AG20443 (cell line): ENCODE results near the gene FAM180B.
A peak's percentile ranks its signal among the peaks of the same experiment; 100 is the strongest.
"Not testable (repeated sequence)": the region's sequence is repeated elsewhere in the genome, so short reads cannot be mapped to it uniquely, and the experiment has no call there.

Experiments
- DNase-seq: peaks from one replicate; pipeline ENCODE4 v3.0.0; 2012; ENCODE audit warnings: low spot score, mixed read lengths

FAM180B gene

DNA sequence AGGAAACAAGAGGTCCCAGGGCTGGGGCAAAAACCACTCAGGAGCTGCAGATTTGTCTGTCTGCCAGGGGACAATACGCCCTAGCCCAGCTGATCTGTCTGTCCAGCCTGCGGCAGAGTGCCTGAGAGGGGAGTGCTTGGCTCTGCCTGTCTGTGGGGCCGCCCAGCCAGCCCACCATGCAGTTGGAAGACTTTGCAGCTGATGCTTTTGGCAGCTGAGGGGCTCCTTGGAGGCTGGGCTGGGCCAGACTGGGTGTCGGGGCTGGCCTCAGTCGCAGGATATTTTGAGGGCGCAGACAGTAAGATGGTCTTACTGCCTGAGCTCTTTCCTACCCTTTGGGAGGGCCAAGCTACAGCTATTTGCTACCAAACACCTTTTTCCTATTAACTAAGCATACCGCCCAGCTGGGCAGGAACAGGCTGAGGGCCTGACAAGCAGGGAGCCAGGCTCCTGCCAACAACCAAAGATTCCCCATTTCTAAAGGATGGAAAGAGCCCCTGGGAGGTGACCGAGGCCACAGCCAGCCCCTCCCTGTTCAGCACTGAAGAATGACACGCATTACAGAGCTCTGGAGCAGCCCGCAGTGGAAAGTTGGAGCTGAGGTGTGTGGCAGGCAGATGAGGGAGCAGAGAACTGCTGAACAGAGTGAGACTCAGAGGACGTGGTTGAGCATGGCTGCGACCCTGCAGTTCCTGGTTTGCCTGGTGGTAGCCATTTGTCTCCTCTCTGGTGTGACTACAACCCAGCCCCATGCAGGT lies at the start of gene FAM180B:
TSS of gene FAM180B (plus strand) at position 581 of the 758 bp plus-strand sequence. CDS start at position 672, 91 bp downstream.
- peak; percentile 55 for DNase-seq

DNA sequence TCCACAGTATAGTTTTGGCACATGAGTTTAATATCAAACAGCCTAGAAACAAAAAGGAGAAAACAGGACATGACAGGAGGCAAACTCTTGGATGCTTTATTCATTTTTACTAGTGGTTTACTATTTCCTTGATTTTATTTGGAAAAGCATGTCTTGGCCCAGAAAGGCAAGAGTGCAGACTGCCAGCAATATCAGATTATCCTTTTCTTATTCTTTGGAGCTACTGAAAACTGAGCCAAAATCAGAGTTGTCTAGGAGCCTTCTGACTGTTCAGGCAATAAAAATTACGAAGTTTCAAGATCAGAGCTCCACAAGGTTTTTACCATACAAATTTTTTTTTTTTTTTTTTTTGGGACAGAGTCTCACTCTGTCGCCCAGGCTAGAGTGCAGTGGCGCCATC lies 49.6 kb upstream of the FAM180B start:
- DNase-seq: no peak

DNA sequence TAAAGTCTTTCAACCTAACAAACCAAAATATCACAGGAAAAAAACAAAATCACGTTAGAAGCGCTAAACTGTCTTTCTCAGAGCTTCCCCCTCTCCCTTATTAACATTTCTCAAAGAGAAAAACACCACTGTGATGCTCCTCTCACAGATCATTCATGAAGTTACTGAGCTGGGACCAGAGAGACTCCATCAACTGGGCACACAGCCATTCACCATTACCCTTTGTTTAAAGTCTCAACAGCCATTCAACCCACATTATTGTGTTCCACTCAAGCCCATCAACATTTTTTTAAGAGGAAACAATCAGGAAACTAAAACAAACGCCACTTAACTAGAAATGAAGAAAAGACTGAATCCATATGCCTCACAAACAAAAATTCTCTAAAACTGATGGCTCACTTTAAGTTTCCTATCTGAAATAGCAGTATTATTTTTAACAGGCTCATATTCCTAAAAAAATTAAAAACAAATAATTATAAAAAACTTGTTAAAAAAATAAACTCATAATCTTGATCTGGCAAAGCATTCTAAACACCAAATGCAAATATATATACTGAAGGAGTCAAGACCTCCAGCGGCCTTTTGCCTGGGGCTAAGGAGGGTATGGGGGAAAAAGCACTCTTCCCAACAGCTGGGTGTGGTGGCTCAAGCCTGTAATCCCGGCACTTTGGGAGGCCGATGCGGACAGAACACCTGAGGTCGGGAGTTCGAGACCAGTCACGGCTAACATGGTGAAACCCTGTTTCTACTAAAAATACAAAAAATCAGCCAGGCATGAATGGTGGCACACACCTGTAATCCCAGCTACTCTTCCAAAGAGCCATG lies 47.5 kb upstream of the FAM180B start:
- DNase-seq: no peak

DNA sequence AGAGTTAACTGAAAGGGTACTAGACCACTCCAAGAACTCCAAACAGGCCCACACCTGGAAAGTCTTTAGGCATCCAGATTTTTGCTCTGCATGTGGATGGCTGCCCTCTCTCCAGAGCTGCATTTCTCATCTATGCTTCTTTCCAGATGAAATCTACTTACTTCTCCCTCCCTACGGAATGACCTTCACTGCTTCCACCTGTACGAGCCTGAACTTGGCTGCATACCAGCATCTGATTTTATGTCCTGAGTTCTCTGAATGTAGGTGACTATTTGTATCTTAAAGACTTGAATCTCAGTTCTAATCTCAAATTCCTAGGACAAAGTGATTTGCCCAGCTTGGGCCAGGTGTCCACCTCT lies 46.8 kb upstream of the FAM180B start:
- no peak for DNase-seq

GRCh38 chr11:47541070-47541469 lies 45.4 kb upstream of the FAM180B start:
- no peak for DNase-seq

DNA sequence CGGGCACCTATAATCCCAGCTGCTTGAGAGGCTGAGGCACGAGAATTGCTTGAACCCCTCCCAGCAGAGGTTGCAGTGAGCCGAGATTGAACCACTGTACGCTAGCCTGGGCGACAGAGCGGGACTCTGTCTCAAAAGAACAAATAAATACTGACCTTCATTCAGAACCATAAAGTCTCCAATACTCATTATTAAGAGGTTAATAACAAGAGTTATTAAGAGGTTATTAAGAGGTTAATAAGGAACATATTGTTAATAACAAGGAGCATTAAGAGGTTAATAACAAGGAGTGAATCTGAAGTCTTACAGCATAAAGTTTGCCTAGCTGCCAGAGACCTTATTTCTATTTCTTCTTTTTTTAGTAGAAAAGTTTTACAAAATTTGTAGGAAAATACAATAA lies 41.2 kb upstream of the FAM180B start:
- DNase-seq: no peak

- DNase-seq: not testable (repeated sequence)
Observed at GRCh38 chr11:47546274-47546673, 40.2 kb upstream of the FAM180B start.

DNA sequence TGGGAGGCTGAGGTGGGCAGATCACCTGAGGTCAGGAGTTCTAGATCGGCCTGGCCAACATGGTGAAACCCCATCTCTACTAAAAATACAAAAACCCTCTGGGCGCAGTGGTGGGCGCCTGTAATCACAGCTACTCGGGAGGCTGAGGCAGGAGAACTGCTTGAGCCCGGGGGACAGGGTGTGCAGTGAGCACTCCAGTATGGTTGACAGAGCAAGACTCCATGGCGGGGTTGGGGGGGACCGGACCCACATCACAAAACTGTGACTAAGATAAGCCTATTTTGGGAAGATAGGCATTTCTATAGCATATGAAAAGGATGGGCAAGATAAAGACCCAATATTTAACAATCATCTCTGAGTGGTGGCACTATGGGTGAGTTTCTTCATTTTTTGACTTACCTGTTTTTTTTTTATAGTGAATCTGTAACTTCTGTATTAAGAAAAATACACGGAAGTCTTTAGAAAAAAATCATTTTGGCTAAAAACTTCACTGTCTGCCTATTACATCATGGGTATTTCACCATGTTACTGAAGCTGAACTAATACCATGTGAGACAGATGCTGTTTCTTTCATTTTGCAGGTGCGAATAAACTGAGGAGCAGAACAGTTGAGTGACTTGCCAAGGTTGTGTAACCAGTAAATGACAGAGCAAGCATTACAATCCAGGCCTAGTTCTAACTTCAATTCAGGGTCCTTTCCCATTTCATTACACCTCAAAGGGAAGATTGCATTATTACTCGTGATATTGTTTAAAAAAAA lies 36.0 kb upstream of the FAM180B start:
- DNase-seq: no peak

GRCh38 chr11:47551086-47551485 lies 35.4 kb upstream of the FAM180B start:
- no peak for DNase-seq

DNA sequence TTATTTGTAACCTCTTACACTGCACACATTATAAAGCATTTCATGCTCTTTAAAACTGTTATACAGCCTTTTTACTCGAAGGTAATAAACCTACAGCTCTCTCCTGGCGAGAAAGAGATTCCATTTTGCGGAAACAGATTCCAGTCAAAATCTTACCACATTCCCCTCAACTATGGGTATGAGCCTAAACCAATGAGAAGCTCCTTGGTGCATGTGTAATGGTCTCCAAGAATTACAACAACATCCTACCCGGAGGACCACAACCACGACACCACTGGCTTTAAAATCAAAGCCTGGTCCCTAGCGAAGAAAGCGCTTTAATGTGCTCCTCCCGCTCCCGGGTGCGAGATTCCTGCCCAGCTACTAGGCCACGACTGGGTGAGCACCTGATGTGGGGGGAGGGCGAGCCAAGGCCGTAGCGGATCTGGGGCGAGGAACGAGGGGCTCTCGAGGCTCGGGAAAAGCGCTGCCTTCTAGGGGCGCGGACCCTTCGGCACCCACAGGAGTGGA lies 34.4 kb upstream of the FAM180B start:
- DNase-seq: peak; percentile 42

- peak; percentile 96 for DNase-seq
Observed at GRCh38 chr11:47552566-47553405, 33.7 kb upstream of the FAM180B start, which contains the start of gene CELF1. TSS of gene CELF1 (minus strand) at chr11:47553132. CDS start at chr11:47499523, 53,609 bp downstream.

- DNase-seq: no peak
Observed at GRCh38 chr11:47553406-47553743, 33.1 kb upstream of the FAM180B start.

DNA sequence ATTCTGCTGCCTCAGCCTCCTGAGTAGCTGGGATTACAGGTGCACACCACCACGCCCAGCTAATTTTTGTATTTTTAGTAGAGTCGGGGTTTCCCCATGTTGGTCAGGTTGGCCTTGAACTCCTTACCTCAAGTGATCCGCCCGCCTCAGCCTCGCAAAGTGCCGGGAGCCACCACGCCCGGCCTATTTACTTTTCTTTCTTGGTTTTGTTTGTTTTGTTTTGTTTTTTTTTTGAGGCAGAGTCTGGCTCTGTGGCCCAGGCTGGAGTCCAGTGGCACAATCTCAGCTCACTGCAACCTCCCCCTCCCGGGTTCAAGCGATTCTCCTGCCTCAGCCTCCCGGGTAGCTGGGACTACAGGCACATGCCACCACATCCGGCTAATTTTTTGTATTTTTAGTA lies 29.5 kb upstream of the FAM180B start:
- not testable (repeated sequence) for DNase-seq

DNA sequence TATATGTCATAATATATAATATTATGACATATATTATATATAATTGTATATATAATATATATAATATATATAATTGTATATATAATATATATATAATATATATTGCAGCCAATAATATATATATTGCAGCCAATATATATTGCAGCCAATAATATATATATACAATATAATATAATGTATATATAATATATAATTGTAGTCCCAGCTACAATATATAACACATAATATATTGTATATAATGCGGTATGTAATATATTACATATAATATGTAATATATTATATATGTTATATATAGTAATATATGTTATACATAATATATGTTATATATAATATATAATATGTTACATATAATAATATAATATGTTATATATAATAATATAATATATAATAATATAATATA lies 27.8 kb upstream of the FAM180B start:
- DNase-seq: no peak

- DNase-seq: no peak
Observed at GRCh38 chr11:47560426-47560825, 26.1 kb upstream of the FAM180B start.

DNA sequence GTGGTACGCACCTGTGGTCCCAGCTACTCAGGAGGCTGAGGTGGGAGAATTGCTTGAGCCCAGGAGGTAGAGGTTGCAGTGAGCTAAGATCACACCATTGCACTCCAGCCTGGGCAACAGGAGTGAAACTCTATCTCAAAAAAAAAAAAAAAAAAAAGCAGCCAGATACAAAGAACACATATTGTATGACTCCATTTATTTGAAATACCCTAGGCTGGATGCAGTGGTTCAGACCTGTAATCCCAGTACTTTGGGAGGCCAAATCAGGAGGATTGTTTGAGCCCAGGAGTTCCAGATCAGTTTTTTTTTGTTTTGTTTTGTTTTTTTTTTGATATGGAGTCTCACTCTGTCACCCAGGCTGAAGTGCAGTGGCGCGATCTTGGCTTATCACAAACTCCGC lies 24.1 kb upstream of the FAM180B start:
- DNase-seq: not testable (repeated sequence)

DNA sequence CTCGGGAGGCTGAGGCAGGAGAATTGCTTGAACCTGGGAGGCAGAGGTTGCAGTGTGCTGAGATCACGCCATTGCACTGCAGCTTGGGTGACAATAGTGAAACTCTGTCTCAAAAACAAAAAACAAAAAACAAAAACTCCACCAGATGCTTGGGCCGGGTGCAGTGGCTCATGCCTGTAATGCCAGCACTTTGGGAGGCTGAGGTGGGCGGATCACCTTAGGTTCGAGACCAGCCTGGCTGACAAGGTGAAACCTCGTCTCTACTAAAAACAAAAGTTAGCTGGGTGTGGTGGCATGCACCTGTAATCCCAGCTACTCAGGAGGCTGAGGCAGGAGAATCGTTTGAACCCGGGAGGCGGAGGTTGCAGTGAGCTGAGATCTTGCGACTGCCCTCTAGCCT lies 22.1 kb upstream of the FAM180B start:
- not testable (repeated sequence) for DNase-seq

GRCh38 chr11:47564933-47565339 lies 21.5 kb upstream of the FAM180B start:
- DNase-seq: no peak

DNA sequence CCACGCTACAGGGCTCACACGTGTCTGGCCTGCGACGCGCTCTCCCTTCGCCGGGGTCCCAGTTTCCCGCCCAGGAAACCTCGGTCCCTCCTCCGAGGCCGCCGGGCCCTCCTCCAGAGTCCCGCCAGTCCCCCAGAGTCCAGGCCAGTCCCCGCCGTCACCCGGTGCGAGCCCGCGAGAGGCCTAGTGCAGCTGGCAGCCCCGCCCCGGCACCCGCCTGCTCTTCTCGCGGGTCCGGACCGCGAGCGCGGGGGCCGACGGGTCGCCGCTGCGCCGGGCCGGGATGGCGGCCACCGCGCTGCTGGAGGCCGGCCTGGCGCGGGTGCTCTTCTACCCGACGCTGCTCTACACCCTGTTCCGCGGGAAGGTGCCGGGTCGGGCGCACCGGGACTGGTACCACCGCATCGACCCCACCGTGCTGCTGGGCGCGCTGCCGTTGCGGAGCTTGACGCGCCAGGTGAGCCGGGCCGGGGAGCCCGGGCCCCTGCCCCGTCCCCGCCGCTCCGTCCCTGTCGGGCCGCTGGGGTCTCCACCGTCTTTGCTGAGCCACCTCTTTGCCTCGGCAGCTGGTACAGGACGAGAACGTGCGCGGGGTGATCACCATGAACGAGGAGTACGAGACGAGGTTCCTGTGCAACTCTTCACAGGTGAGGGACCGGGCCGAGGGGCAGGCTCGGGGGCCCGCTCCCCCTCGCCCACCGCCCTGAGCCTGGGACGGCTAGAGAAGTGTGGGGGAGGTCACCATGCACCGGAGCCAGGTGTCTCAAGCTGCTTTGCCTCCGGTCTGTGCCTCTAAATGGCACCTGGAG lies 20.9 kb upstream of the FAM180B start, which contains the start of gene PTPMT1:
TSS of gene PTPMT1 (plus strand) at position 260 of the 809 bp plus-strand sequence. CDS start at position 284, 24 bp downstream.
- peak; percentile 92 for DNase-seq

- DNase-seq: no peak
Observed at GRCh38 chr11:47566149-47566698, 20.3 kb upstream of the FAM180B start.
